ENCODE results near the gene ZNF526.
A peak's percentile ranks its signal among the peaks of the same experiment; 100 is the strongest.
"Not testable (repeated sequence)": the region's sequence is repeated elsewhere in the genome, so short reads cannot be mapped to it uniquely, and the experiment has no call there.

ZNF526 gene

DNA sequence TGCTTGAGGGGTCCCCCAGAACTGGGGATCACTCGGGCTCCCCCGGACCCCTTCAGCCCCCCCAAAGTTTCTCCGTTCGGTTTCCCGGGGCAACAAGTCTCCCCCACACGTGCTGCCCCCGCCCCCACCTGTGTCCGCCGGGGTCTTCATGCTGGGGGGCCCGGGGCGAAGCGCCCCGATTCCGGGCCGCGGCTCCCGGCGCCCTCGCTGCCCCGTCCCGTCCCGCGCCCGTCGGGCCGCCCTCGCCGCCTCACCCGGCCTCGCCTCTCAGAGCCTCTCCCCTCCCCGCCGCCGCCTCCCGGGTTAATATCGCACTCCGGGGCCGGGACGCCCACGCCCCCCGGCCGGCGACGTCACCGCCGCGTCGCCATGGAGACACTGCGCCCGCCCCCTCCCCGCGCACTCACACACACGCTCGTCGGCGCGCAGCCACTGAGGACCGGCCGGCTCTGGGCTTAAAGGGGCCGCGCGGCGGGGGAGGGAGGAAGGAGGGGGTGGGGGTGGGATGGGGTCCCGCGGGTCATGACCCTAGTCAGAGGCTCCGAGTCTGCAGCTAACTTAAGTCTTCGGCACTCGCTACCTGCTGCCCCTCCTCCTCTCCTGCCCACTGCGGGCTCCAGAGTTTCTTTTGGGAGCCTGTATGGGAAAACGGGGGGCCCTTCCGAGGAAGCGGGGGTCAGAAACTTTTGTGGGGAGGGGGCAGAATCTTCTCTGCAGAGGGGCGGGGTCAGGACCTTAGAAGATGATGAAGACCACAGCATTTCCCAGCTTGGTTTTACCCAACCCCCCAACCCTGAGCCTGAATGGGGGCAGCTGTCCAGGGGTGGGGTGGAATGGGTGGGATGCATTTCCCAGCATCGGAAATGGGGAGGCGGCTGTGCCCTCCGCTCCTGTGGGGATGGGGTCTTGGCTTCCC, 35.0 kb downstream of the ZNF526 start, which contains the start of gene ERF:
Gene ERF (minus strand): TSS at position 279 of the 916 bp plus-strand sequence. CDS start 129 bp downstream, at position 150.
- H3K4me2 ChIP-seq (ENCODE audit: low read length): peak within 1 kb of the TSS; percentile 77
- H3K9me3 ChIP-seq (ENCODE audit: low read length): no peaks in the 10 kb centered on the region
- peak within 1 kb of the TSS; percentile 84 for H3K27ac ChIP-seq (ENCODE audit: low read depth, low read length, poor library complexity, severe bottlenecking)
- H3K36me3 ChIP-seq (ENCODE audit: insufficient read depth, low read length): peaks cover 5% of the 10 kb centered on the region; the same call in 1 of the 2 replicates
- TF ChIP-seq, protein P1, sequence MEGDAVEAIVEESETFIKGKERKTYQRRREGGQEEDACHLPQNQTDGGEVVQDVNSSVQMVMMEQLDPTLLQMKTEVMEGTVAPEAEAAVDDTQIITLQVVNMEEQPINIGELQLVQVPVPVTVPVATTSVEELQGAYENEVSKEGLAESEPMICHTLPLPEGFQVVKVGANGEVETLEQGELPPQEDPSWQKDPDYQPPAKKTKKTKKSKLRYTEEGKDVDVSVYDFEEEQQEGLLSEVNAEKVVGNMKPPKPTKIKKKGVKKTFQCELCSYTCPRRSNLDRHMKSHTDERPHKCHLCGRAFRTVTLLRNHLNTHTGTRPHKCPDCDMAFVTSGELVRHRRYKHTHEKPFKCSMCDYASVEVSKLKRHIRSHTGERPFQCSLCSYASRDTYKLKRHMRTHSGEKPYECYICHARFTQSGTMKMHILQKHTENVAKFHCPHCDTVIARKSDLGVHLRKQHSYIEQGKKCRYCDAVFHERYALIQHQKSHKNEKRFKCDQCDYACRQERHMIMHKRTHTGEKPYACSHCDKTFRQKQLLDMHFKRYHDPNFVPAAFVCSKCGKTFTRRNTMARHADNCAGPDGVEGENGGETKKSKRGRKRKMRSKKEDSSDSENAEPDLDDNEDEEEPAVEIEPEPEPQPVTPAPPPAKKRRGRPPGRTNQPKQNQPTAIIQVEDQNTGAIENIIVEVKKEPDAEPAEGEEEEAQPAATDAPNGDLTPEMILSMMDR (IDR thresholded peaks at IDR 0.05; ENCODE audit: low read length): no peak
- no peak for TF ChIP-seq EZH2 (IDR thresholded peaks at IDR 0.05; ENCODE audit: borderline replicate concordance, low read length)
- H3K79me2 ChIP-seq (ENCODE audit: insufficient read depth, low read length): 0 out of 2 replicates have a peak, but pooled peaks cover 8% of the 10 kb centered on the region
- 0 out of 2 replicates have a peak, but pooled peaks cover 5% of the 10 kb centered on the region for H3K27me3 ChIP-seq (ENCODE audit: insufficient read depth, low read length)
- peak within 1 kb of the TSS; percentile 97 for H3K4me3 ChIP-seq (ENCODE audit: low read depth, low read length, poor library complexity, severe bottlenecking)
- H3K9me2 ChIP-seq (ENCODE audit: low read depth, low read length): no peaks in the 10 kb centered on the region
- H3F3A ChIP-seq (ENCODE audit: insufficient read depth, low read length): 0 out of 2 replicates have a peak, but pooled peaks cover 6% of the 10 kb centered on the region
- H4K20me1 ChIP-seq (ENCODE audit: insufficient read depth, low read length): no peaks in the 10 kb centered on the region
- H2AFZ ChIP-seq (ENCODE audit: low read length): no peak within 1 kb of the TSS
- H3K4me1 ChIP-seq (ENCODE audit: insufficient read depth, low read length, severe bottlenecking): peaks cover 40% of the 10 kb centered on the region
- H3K9ac ChIP-seq (ENCODE audit: low read length): peak within 1 kb of the TSS; percentile 96

DNA sequence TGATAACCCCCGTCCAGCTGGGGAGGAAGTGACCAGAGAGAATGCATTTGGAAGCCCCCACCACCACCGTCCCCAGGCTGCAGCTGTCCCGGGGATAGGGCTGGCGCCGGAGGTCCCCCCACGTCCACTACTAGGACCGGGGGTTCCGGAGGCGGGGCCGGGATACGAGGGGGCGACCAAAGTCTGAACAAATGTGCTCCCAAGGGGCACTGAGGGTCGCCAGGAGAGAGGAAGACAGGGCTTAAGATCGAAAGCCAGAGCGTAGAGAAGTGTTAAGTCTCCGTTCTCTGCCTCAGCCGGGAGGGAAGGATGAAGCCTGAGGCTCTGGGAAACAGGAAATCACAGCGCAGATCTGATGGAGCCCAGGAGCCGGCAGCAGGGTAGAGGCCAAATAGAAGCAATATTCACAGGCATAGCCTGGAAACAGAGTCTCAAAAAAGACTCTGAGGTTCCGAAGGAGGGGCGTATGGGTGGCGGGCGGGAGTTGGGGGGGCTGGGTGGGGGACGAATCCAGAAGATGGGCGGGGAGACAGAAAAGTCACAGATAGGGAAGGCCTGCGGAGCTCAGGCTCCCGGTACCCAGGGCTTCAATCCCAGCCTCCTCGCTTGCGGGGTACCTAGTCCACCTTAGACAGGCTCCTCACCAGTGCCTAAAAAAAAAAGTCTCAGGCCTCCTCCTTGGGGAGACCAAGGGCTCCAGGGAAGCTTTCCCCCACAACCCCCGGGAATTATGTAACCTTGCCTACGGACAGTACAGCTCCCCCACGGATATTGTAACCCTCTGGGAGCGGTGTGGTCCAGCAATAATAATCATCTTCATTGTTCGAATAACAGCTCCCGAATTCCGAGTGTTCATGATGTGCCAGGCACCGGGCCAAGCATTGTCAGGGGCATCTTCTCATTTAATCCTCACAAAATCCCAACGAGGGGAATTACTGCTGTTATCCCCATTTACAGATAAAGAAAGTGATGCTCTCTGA, 35.9 kb downstream of the ZNF526 start:
- Histone ChIP-seq H3K27ac (ENCODE audit: low read depth, low read length, poor library complexity, severe bottlenecking) (no peak overlapping the region), H3K4me3 (ENCODE audit: low read depth, low read length, poor library complexity, severe bottlenecking) (peak overlapping the region; percentile 97)

DNA sequence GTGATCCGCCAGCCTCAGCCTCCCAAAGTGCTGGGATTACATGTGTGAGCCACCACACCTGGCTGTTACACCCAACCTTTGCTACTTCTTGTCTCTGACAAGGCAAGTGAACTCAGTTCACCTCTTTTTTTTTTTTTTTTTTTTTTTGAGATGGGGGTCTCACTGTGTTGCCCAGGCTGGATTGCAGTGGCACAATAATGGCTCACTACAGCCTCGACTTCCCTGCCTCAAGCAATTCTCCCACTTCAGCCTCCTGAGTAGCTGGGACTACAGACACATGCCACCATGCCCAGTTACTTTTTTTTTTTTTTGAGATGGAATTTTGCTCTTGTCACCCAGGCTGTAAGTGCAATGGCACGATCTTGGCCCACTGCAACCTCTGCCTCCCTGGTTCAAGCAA, 37.7 kb downstream of the ZNF526 start:
- H3K9me3 ChIP-seq (ENCODE audit: low read length); H3K79me2 ChIP-seq (ENCODE audit: insufficient read depth, low read length); H4K20me1 ChIP-seq (ENCODE audit: insufficient read depth, low read length); H3K27me3 ChIP-seq (ENCODE audit: insufficient read depth, low read length); H3F3A ChIP-seq (ENCODE audit: insufficient read depth, low read length); H3K36me3 ChIP-seq (ENCODE audit: insufficient read depth, low read length); H2AFZ ChIP-seq (ENCODE audit: low read length); H3K4me3 ChIP-seq (ENCODE audit: low read depth, low read length, poor library complexity, severe bottlenecking); H3K27ac ChIP-seq (ENCODE audit: low read depth, low read length, poor library complexity, severe bottlenecking); H3K9ac ChIP-seq (ENCODE audit: low read length); H3K9me2 ChIP-seq (ENCODE audit: low read depth, low read length): not testable (repeated sequence)
- H3K4me2 ChIP-seq (ENCODE audit: low read length): 0 out of 2 replicates have a peak overlapping the region, but pooled peaks have one; percentile 26
- peaks cover 20% of the 10 kb centered on the region for H3K4me1 ChIP-seq (ENCODE audit: insufficient read depth, low read length, severe bottlenecking)

More for the DNA sequence above, 35.9 kb downstream of the ZNF526 start:
- Histone ChIP-seq H3K9ac (ENCODE audit: low read length) (peak overlapping the region; percentile 5; the same call in 1 of the 2 replicates), H3F3A (ENCODE audit: insufficient read depth, low read length) (0 out of 2 replicates have a peak, but pooled peaks cover 6% of the 10 kb centered on the region), H2AFZ (ENCODE audit: low read length) (no peak overlapping the region), H3K79me2 (ENCODE audit: insufficient read depth, low read length) (0 out of 2 replicates have a peak, but pooled peaks cover 8% of the 10 kb centered on the region), H3K4me1 (ENCODE audit: insufficient read depth, low read length, severe bottlenecking) (peaks cover 34% of the 10 kb centered on the region), H3K27me3 (ENCODE audit: insufficient read depth, low read length) (0 out of 2 replicates have a peak, but pooled peaks cover 5% of the 10 kb centered on the region), H3K4me2 (ENCODE audit: low read length) (peak overlapping the region; percentile 52), H3K9me3 (ENCODE audit: low read length) (no peaks in the 10 kb centered on the region), H4K20me1 (ENCODE audit: insufficient read depth, low read length) (no peaks in the 10 kb centered on the region), H3K36me3 (ENCODE audit: insufficient read depth, low read length) (no peaks in the 10 kb centered on the region), H3K9me2 (ENCODE audit: low read depth, low read length) (no peaks in the 10 kb centered on the region)
- TF ChIP-seq, protein P1 (IDR thresholded peaks at IDR 0.05; ENCODE audit: low read length): no peak
- no peak for TF ChIP-seq EZH2 (IDR thresholded peaks at IDR 0.05; ENCODE audit: borderline replicate concordance, low read length)
